Measurements from ENCODE around the gene DFFB. TPM values are rescaled to one million over a fixed set of nuclear protein-coding genes. Genes with fewer than 3 reads are reported as not detected.

DFFB gene
- total RNA-seq, 4 donors from 2014 or later: 0.51 to 17.9 (median 9.3) TPM

GRCh38 chr1:3883194-3883925 is 26.1 kb downstream of the DFFB start:
- DNase-seq: no peak
- Histone ChIP-seq H3K4me1 (no peaks in the 10 kb centered on the region), H3K27me3 (no peaks in the 10 kb centered on the region), H3K27ac (no peak overlapping the region), H3K9me3 (peaks cover 0 to 9% of the 10 kb centered on the region in 2 donors), H3K4me3 (no peak overlapping the region), H3K36me3 (no peaks in the 10 kb centered on the region)
- no peak for TF ChIP-seq CTCF (IDR thresholded peaks at IDR 0.05)
- TF ChIP-seq POLR2A (IDR thresholded peaks at IDR 0.05): no peak
- intact Hi-C loops (cut with DNase I; ENCODE audit: low total_unique reads): no loop called here

GRCh38 chr1:3884966-3885365 is 27.7 kb downstream of the DFFB start:
- no peaks in the 10 kb centered on the region for H3K36me3 ChIP-seq
- no peak for DNase-seq
- H3K4me3 ChIP-seq: no peak overlapping the region
- no peaks in the 10 kb centered on the region for H3K4me1 ChIP-seq
- H3K9me3 ChIP-seq: no peaks in the 10 kb centered on the region
- H3K27me3 ChIP-seq: no peaks in the 10 kb centered on the region
- TF ChIP-seq POLR2A (IDR thresholded peaks at IDR 0.05): no peak
- no peak for TF ChIP-seq CTCF (IDR thresholded peaks at IDR 0.05)
- intact Hi-C loops (cut with DNase I; ENCODE audit: low total_unique reads): no loop called here
- H3K27ac ChIP-seq: no peak overlapping the region

- Histone ChIP-seq H3K4me3 (no peak overlapping the region), H3K36me3 (no peaks in the 10 kb centered on the region), H3K9me3 (no peaks in the 10 kb centered on the region), H3K4me1 (no peaks in the 10 kb centered on the region), H3K27ac (no peak overlapping the region), H3K27me3 (no peaks in the 10 kb centered on the region)
- TF ChIP-seq POLR2A (IDR thresholded peaks at IDR 0.05): no peak
- TF ChIP-seq CTCF (IDR thresholded peaks at IDR 0.05): no peak
- intact Hi-C loops (cut with DNase I; ENCODE audit: low total_unique reads): no loop called here
- no peak for DNase-seq
Measured at GRCh38 chr1:3885611-3886010, 28.3 kb downstream of the DFFB start.

- intact Hi-C loops (cut with DNase I; ENCODE audit: low total_unique reads): no loop called here
- H3K4me3 ChIP-seq: no peak overlapping the region
- no peak for TF ChIP-seq CTCF (IDR thresholded peaks at IDR 0.05)
- no peaks in the 10 kb centered on the region for H3K36me3 ChIP-seq
- DNase-seq: no peak
- H3K27me3 ChIP-seq: no peaks in the 10 kb centered on the region
- H3K9me3 ChIP-seq: no peaks in the 10 kb centered on the region
- H3K4me1 ChIP-seq: no peaks in the 10 kb centered on the region
- H3K27ac ChIP-seq: no peak overlapping the region
Measured at GRCh38 chr1:3886106-3886670, 28.9 kb downstream of the DFFB start.

- intact Hi-C loops (cut with DNase I; ENCODE audit: low total_unique reads): no loop called here
- Histone ChIP-seq H3K27me3 (no peaks in the 10 kb centered on the region), H3K4me1 (no peaks in the 10 kb centered on the region), H3K9me3 (no peaks in the 10 kb centered on the region), H3K36me3 (no peaks in the 10 kb centered on the region), H3K27ac (no peak overlapping the region), H3K4me3 (no peak overlapping the region)
- TF ChIP-seq POLR2A (IDR thresholded peaks at IDR 0.05) (no peak), CTCF (IDR thresholded peaks at IDR 0.05) (no peak)
- DNase-seq: no peak
Measured at GRCh38 chr1:3886691-3887090, 29.4 kb downstream of the DFFB start.
